HEK293 (cell line): ENCODE measurements around the gene PKHD1.

Experiments used
- CTCF ChIP-seq: fragments of 450-650 bp; formaldehyde crosslinking; IDR thresholded peaks from 2 replicates; pipeline ENCODE4 v1.5.1; 2016; ENCODE audit warnings: missing biosample characterization, missing genetic modification characterization
- ZNF114 ChIP-seq: fragments of 450-650 bp; formaldehyde crosslinking; IDR thresholded peaks from 2 replicates; pipeline ENCODE4 v1.5.0; 2017; ENCODE audit warnings: missing biosample characterization, missing genetic modification characterization
- ZNF274 ChIP-seq, 2 experiments: fragments of 200-500 bp in 1 of 2; fragments of 450-650 bp in 1 of 2; sonication (Bioruptor generic) in 1 of 2; formaldehyde crosslinking in 1 of 2; IDR thresholded peaks; 2 replicates each; pipeline versions ENCODE4 v1.5.1 to v1.6.1; 2014 to 2016; ENCODE audit warnings: borderline replicate concordance in 1 of 2, inconsistent platforms in 1 of 2, low read length in 1 of 2, missing biosample characterization in 1 of 2, missing genetic modification characterization in 1 of 2
- TF ChIP-seq, protein P1 (sequence below): fragments of 450-650 bp; formaldehyde crosslinking; IDR thresholded peaks from 2 replicates; pipeline ENCODE4 v1.5.1; 2016; ENCODE audit warnings: missing biosample characterization, missing genetic modification characterization

DNA sequence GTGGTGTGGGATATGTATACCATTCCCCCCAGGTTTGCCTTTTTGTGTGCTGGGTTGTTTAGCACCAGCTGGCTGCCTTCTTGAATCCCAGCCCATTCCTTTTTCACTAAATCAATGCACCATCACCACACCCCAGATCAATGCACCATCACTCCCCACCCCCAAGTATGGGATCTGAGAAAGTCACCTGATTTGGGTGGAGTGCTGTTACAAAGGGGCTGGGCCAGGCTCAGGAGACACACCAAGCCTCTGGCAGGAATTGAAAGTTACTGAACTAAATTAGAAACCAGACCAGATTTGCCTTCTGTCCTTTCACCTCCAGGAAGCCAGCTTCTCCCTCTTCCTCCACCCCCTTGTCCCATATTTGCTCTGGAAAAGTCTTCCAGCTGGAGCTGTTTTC, 19.6 kb upstream of the PKHD1 start:
- TF ChIP-seq, protein P1, sequence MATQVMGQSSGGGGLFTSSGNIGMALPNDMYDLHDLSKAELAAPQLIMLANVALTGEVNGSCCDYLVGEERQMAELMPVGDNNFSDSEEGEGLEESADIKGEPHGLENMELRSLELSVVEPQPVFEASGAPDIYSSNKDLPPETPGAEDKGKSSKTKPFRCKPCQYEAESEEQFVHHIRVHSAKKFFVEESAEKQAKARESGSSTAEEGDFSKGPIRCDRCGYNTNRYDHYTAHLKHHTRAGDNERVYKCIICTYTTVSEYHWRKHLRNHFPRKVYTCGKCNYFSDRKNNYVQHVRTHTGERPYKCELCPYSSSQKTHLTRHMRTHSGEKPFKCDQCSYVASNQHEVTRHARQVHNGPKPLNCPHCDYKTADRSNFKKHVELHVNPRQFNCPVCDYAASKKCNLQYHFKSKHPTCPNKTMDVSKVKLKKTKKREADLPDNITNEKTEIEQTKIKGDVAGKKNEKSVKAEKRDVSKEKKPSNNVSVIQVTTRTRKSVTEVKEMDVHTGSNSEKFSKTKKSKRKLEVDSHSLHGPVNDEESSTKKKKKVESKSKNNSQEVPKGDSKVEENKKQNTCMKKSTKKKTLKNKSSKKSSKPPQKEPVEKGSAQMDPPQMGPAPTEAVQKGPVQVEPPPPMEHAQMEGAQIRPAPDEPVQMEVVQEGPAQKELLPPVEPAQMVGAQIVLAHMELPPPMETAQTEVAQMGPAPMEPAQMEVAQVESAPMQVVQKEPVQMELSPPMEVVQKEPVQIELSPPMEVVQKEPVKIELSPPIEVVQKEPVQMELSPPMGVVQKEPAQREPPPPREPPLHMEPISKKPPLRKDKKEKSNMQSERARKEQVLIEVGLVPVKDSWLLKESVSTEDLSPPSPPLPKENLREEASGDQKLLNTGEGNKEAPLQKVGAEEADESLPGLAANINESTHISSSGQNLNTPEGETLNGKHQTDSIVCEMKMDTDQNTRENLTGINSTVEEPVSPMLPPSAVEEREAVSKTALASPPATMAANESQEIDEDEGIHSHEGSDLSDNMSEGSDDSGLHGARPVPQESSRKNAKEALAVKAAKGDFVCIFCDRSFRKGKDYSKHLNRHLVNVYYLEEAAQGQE (tag by site-specific recombination): no peak
- no peak for TF ChIP-seq ZNF274 (IDR thresholded peaks at IDR 0.05; ENCODE audit: low read length)
- no peak for TF ChIP-seq ZNF274 (tag by site-specific recombination; IDR thresholded peaks at IDR 0.05; ENCODE audit: borderline replicate concordance)
- no peak for TF ChIP-seq CTCF (tag by site-specific recombination)
- TF ChIP-seq ZNF114: no peak
